SK-N-SH treated with all-trans-retinoic acid at 6 μM for 48 hours (cell line): ENCODE measurements around the gene RRBP1.

ENCODE experiments used
- ATAC-seq: fragments of 200-7000 bp; cut with Tn5 transposase; 3 replicates; pipeline ENCODE4 v1.9.1; 2020; ENCODE audit warnings: mild to moderate bottlenecking, moderate library complexity
- CSDC2 ChIP-seq: fragments of 250-450 bp; sonication (Bioruptor Pico); IDR thresholded peaks from 2 replicates; pipeline ENCODE4 v1.5.0; 2020; ENCODE audit warnings: mild to moderate bottlenecking, moderate library complexity
- ESRRG ChIP-seq: fragments of 250-450 bp; sonication (Bioruptor Pico); IDR thresholded peaks from 2 replicates; pipeline ENCODE4 v1.6.1; 2021; ENCODE audit warnings: mild to moderate bottlenecking
- GLIS3 ChIP-seq: fragments of 250-450 bp; sonication (Bioruptor Pico); IDR thresholded peaks from 2 replicates; pipeline ENCODE4 v1.5.0; 2020; ENCODE audit warnings: mild to moderate bottlenecking, moderate library complexity
- ISL1 ChIP-seq: fragments of 250-450 bp; sonication (Bioruptor Pico); IDR thresholded peaks from 2 replicates; pipeline ENCODE4 v2.1.2; 2022; ENCODE audit warnings: mild to moderate bottlenecking, moderate library complexity
- OSR1 ChIP-seq: fragments of 250-450 bp; sonication (Bioruptor Pico); IDR thresholded peaks from 2 replicates; pipeline ENCODE4 v1.8.0; 2022; ENCODE audit warnings: moderate library complexity, mild to moderate bottlenecking, inconsistent platforms
- PPARA ChIP-seq: fragments of 250-450 bp; sonication (Bioruptor Pico); IDR thresholded peaks from 2 replicates; pipeline ENCODE4 v1.5.0; 2020; ENCODE audit warnings: mild to moderate bottlenecking, borderline replicate concordance
- RARB ChIP-seq: fragments of 250-450 bp; sonication (Bioruptor Pico); IDR thresholded peaks from 2 replicates; pipeline ENCODE4 v1.8.0; 2021; ENCODE audit warnings: mild to moderate bottlenecking, moderate library complexity
- SNAI2 ChIP-seq: fragments of 250-450 bp; sonication (Bioruptor Pico); IDR thresholded peaks from 2 replicates; pipeline ENCODE4 v1.5.0; 2020; ENCODE audit warnings: mild to moderate bottlenecking, moderate library complexity
- TCF4 ChIP-seq: fragments of 250-450 bp; sonication (Bioruptor Pico); IDR thresholded peaks from 2 replicates; pipeline ENCODE4 v1.8.0; 2021; ENCODE audit warnings: mild to moderate bottlenecking, moderate library complexity, borderline replicate concordance
- TOX ChIP-seq: fragments of 250-450 bp; sonication (Bioruptor Pico); IDR thresholded peaks from 2 replicates; pipeline ENCODE4 v1.8.0; 2021; ENCODE audit warnings: mild to moderate bottlenecking, moderate library complexity, borderline replicate concordance
- ZC3H10 ChIP-seq: fragments of 250-450 bp; sonication (Bioruptor Pico); IDR thresholded peaks from 2 replicates; pipeline ENCODE4 v1.5.1; 2021; ENCODE audit warnings: mild to moderate bottlenecking, moderate library complexity
- ZFP3 ChIP-seq: fragments of 250-450 bp; sonication (Bioruptor Pico); IDR thresholded peaks from 2 replicates; pipeline ENCODE4 v1.5.0; 2020; ENCODE audit warnings: mild to moderate bottlenecking, moderate library complexity
- ZFP30 ChIP-seq: fragments of 450-650 bp; formaldehyde crosslinking; IDR thresholded peaks from 2 replicates; pipeline ENCODE4 v1.5.0; 2022; ENCODE audit warnings: mild to moderate bottlenecking, moderate library complexity
- ZNF565 ChIP-seq: fragments of 450-650 bp; formaldehyde crosslinking; conservative IDR thresholded peaks from 2 replicates; pipeline ENCODE4 v1.5.0; 2020; ENCODE audit warnings: low read depth, mild to moderate bottlenecking, moderate library complexity
- ZNF70 ChIP-seq: fragments of 450-650 bp; formaldehyde crosslinking; IDR thresholded peaks from 2 replicates; pipeline ENCODE4 v1.5.0; 2020; ENCODE audit warnings: mild to moderate bottlenecking, moderate library complexity
- ZNF8 ChIP-seq: fragments of 450-650 bp; formaldehyde crosslinking; IDR thresholded peaks from 2 replicates; pipeline ENCODE4 v1.5.0; 2020; ENCODE audit warnings: mild to moderate bottlenecking, moderate library complexity
- TF ChIP-seq, protein P1 (sequence below): fragments of 250-450 bp; sonication (Bioruptor Pico); IDR thresholded peaks from 2 replicates; pipeline ENCODE4 v1.8.0; 2021; ENCODE audit warnings: low read depth, mild to moderate bottlenecking, moderate library complexity, borderline replicate concordance
- TF ChIP-seq, protein P2 (sequence below): fragments of 250-450 bp; sonication (Bioruptor Pico); IDR thresholded peaks from 2 replicates; pipeline ENCODE4 v1.5.0; 2020; ENCODE audit warnings: mild to moderate bottlenecking, moderate library complexity
- TF ChIP-seq, protein P3 (sequence below): fragments of 250-450 bp; sonication (Bioruptor Pico); IDR thresholded peaks from 2 replicates; pipeline ENCODE4 v1.8.0; 2020; ENCODE audit warnings: mild to moderate bottlenecking, moderate library complexity, borderline replicate concordance

Gene RRBP1

GRCh38 chr20:17602493-17602892, 79.5 kb downstream of the RRBP1 start:
- no peak for ATAC-seq
- TF ChIP-seq CSDC2 (CRISPR knock-in tag), result no peak
- TF ChIP-seq ZNF8 (CRISPR knock-in tag), result no peak
- TF ChIP-seq, protein P1, sequence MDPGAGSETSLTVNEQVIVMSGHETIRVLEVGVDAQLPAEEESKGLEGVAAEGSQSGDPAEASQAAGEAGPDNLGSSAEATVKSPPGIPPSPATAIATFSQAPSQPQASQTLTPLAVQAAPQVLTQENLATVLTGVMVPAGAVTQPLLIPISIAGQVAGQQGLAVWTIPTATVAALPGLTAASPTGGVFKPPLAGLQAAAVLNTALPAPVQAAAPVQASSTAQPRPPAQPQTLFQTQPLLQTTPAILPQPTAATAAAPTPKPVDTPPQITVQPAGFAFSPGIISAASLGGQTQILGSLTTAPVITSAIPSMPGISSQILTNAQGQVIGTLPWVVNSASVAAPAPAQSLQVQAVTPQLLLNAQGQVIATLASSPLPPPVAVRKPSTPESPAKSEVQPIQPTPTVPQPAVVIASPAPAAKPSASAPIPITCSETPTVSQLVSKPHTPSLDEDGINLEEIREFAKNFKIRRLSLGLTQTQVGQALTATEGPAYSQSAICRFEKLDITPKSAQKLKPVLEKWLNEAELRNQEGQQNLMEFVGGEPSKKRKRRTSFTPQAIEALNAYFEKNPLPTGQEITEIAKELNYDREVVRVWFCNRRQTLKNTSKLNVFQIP (CRISPR knock-in tag), result no peak
- TF ChIP-seq, protein P2, sequence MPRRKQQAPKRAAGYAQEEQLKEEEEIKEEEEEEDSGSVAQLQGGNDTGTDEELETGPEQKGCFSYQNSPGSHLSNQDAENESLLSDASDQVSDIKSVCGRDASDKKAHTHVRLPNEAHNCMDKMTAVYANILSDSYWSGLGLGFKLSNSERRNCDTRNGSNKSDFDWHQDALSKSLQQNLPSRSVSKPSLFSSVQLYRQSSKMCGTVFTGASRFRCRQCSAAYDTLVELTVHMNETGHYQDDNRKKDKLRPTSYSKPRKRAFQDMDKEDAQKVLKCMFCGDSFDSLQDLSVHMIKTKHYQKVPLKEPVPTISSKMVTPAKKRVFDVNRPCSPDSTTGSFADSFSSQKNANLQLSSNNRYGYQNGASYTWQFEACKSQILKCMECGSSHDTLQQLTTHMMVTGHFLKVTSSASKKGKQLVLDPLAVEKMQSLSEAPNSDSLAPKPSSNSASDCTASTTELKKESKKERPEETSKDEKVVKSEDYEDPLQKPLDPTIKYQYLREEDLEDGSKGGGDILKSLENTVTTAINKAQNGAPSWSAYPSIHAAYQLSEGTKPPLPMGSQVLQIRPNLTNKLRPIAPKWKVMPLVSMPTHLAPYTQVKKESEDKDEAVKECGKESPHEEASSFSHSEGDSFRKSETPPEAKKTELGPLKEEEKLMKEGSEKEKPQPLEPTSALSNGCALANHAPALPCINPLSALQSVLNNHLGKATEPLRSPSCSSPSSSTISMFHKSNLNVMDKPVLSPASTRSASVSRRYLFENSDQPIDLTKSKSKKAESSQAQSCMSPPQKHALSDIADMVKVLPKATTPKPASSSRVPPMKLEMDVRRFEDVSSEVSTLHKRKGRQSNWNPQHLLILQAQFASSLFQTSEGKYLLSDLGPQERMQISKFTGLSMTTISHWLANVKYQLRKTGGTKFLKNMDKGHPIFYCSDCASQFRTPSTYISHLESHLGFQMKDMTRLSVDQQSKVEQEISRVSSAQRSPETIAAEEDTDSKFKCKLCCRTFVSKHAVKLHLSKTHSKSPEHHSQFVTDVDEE, result no peak
- no peak for TF ChIP-seq PPARA (CRISPR knock-in tag)
- no peak for TF ChIP-seq ZNF565
- TF ChIP-seq, protein P3, sequence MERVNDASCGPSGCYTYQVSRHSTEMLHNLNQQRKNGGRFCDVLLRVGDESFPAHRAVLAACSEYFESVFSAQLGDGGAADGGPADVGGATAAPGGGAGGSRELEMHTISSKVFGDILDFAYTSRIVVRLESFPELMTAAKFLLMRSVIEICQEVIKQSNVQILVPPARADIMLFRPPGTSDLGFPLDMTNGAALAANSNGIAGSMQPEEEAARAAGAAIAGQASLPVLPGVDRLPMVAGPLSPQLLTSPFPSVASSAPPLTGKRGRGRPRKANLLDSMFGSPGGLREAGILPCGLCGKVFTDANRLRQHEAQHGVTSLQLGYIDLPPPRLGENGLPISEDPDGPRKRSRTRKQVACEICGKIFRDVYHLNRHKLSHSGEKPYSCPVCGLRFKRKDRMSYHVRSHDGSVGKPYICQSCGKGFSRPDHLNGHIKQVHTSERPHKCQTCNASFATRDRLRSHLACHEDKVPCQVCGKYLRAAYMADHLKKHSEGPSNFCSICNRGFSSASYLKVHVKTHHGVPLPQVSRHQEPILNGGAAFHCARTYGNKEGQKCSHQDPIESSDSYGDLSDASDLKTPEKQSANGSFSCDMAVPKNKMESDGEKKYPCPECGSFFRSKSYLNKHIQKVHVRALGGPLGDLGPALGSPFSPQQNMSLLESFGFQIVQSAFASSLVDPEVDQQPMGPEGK (CRISPR knock-in tag), result no peak
- no peak for TF ChIP-seq ISL1 (CRISPR knock-in tag)
- TF ChIP-seq GLIS3 (CRISPR knock-in tag), result no peak
- no peak for TF ChIP-seq ZFP3 (CRISPR knock-in tag)
- TF ChIP-seq ZFP30, result no peak

DNA sequence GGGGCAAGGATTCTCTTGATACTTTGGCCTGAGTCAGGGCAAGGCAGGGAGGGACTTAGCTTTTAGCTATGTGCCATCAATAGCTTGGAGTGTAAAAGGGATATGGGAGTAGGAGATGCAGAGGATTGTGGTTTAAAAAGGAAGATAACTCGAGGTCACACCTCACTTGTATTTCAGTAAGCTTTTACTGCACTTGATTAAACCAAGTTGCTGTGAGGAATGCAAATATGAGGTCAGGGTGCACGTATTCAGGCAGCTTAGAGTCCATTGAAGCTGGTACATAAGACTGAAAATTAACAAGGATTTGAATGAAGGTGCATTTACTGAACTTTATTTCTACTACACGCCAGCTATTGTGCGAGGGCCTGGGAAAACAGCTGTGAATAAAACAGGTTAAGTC, 80.1 kb downstream of the RRBP1 start:
- ATAC-seq, result no peak
- no peak for TF ChIP-seq TCF4 (CRISPR knock-in tag)
- TF ChIP-seq SNAI2 (CRISPR knock-in tag), result no peak
- TF ChIP-seq ESRRG (CRISPR knock-in tag), result no peak
- no peak for TF ChIP-seq ZFP30
- no peak for TF ChIP-seq GLIS3 (CRISPR knock-in tag)
- TF ChIP-seq ZNF70 (CRISPR knock-in tag), result no peak
- no peak for TF ChIP-seq ZC3H10 (CRISPR knock-in tag)
- TF ChIP-seq, protein P3 (CRISPR knock-in tag), result no peak
- no peak for TF ChIP-seq TOX (CRISPR knock-in tag)
- no peak for TF ChIP-seq OSR1 (CRISPR knock-in tag)
- no peak for TF ChIP-seq PPARA (CRISPR knock-in tag)
- TF ChIP-seq, protein P2, result no peak
- TF ChIP-seq ZNF8 (CRISPR knock-in tag), result no peak
- TF ChIP-seq, all 23 proteins: peak for 0

DNA sequence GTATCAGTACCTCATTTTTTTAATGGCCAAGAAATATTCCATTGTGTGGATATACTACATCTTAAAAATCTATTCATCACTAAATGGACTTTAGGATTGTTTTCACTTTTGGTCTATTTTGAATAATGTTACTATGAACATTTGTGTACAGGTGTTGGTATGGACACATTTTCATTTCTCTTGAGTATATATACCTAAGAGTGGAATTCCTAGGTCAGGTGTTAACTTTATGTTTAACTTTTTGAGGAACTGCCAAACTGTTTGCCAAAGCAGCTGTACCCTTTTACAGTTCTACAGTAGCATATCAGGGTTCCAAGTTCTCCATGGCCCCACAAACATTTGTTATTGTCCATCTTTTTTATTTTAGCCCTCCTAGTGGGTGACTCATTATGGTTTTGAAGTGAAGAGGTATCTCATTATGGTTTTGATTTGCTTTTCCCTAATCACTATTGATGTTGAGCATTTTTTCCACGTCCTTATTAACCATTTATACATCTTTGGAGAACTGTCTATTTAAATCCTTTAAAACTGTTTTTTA, 84.0 kb downstream of the RRBP1 start:
- no peak for TF ChIP-seq RARB
- ATAC-seq, result no peak
